ENCODE measurements around the gene PCBP2.
"Not testable (repeated sequence)": the region's sequence is repeated elsewhere in the genome, so short reads cannot be mapped to it uniquely, and the experiment has no call there.

The PCBP2 gene

DNA sequence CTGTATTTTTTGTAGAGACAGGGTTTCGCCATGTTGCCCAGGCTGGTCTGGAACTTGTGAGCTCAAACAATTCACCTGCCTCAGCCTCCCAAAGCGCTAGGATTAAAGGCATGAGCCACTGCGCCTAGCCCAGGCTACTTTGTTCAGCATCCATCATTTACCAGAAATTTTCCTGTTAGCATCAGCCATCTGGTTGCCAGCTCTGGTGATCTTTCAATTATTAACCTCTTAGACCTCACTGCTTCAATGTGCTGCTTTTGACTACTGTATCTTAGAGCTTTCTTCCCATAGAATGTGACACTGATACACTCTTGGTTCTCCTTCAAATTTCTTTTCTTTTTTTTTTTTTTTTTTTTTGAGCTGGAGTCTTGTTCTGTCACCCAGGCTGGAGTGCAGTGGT lies 33.7 kb upstream of the PCBP2 start:
- no peak overlapping the region for H3K4me3 ChIP-seq (ENCODE audit: low read depth, low read length)
- DNase-seq (ENCODE audit: low read depth), result no peak
- in situ Hi-C loops (cut with HindIII; ENCODE audit: low sequenced_read_pairs), result no loop called here
- TF ChIP-seq, protein P1, sequence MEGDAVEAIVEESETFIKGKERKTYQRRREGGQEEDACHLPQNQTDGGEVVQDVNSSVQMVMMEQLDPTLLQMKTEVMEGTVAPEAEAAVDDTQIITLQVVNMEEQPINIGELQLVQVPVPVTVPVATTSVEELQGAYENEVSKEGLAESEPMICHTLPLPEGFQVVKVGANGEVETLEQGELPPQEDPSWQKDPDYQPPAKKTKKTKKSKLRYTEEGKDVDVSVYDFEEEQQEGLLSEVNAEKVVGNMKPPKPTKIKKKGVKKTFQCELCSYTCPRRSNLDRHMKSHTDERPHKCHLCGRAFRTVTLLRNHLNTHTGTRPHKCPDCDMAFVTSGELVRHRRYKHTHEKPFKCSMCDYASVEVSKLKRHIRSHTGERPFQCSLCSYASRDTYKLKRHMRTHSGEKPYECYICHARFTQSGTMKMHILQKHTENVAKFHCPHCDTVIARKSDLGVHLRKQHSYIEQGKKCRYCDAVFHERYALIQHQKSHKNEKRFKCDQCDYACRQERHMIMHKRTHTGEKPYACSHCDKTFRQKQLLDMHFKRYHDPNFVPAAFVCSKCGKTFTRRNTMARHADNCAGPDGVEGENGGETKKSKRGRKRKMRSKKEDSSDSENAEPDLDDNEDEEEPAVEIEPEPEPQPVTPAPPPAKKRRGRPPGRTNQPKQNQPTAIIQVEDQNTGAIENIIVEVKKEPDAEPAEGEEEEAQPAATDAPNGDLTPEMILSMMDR (IDR thresholded peaks at IDR 0.05; ENCODE audit: low read depth, low read length, missing control alignments), result no peak

DNA sequence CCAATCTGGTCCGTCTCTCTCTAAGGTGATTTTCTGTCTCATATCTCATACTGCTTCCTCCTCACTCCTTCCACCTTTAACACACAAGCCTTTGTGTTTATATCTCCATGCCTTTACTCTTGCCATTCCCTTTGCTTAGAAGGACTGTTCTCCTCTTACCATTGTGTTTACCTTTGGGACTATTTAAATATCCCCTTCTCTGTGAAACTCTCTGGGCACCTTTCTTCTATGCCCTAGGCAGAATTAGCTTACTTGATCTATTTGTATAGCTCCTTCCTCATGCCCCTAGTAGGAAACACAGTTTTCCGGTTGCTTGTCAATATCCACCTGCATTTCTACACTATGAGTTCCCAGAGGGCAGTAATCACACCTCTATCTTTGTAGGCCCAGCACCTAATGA lies 32.1 kb upstream of the PCBP2 start:
- in situ Hi-C loops (cut with HindIII; ENCODE audit: low sequenced_read_pairs), result loop anchor here (5.0 kb wide), 1 partner anchor 72 kb away; no protein-coding TSS in a partner anchor
- TF ChIP-seq, protein P1 (IDR thresholded peaks at IDR 0.05; ENCODE audit: low read depth, low read length, missing control alignments), result no peak

DNA sequence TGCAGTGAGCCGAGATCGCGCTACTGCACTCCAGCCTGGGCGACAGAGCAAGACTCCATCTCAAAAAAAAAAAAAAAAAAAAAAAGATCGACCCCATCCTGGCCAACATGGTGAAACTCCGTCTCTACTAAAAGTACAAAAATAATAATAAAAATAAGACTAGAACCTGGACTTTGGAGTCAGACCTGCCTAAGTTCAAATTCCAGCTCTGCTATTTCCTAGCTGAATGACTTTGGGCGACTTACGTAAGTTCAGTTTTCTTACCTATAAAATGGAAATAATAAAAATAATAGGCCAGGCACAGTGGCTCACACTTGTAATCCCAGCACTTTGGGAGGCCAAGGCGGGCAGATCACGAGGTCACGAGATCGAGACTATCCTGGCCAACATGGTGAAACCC lies 29.7 kb upstream of the PCBP2 start:
- in situ Hi-C loops (cut with HindIII; ENCODE audit: low sequenced_read_pairs), result loop anchor here (5.0 kb wide), 1 partner anchor 75 kb away; no protein-coding TSS in a partner anchor
- not testable (repeated sequence) for H3K4me3 ChIP-seq (ENCODE audit: low read depth, low read length); DNase-seq (ENCODE audit: low read depth)

More for the DNA sequence above, 32.1 kb upstream of the PCBP2 start:
- H3K4me3 ChIP-seq (ENCODE audit: low read depth, low read length), result no peak overlapping the region
- DNase-seq (ENCODE audit: low read depth), result no peak

DNA sequence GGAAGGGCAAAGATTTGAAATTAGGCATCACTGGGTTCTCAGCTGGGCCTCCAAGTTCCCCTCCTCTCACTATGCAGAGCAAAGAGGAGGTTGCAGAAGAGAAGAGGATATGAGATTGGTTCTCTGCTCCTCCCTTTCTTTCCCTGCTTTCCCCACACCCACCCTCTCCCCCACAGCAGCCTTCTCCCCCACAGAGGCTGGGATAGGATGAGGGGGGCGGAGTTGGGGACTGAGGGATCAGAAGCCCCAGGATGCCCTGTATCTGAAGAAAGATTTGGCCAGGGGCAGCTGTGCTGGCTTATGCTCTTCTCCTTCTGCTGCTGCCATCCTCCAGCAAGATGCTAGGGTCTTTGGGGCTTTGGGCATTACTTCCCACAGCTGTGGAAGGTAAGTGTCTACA lies 28.3 kb upstream of the PCBP2 start, which contains the start of gene AMHR2:
Gene AMHR2 (plus strand): TSS at position 259 of the 400 bp plus-strand sequence. CDS start 80 bp downstream, at position 339.
- no peak within 1 kb of the TSS for H3K4me3 ChIP-seq (ENCODE audit: low read depth, low read length)
- DNase-seq (ENCODE audit: low read depth), result no peak
- TF ChIP-seq, protein P1 (IDR thresholded peaks at IDR 0.05; ENCODE audit: low read depth, low read length, missing control alignments), result no peak
- in situ Hi-C loops (cut with HindIII; ENCODE audit: low sequenced_read_pairs), result loop anchor here (5.0 kb wide), 1 partner anchor 76 kb away; no protein-coding TSS in a partner anchor

DNA sequence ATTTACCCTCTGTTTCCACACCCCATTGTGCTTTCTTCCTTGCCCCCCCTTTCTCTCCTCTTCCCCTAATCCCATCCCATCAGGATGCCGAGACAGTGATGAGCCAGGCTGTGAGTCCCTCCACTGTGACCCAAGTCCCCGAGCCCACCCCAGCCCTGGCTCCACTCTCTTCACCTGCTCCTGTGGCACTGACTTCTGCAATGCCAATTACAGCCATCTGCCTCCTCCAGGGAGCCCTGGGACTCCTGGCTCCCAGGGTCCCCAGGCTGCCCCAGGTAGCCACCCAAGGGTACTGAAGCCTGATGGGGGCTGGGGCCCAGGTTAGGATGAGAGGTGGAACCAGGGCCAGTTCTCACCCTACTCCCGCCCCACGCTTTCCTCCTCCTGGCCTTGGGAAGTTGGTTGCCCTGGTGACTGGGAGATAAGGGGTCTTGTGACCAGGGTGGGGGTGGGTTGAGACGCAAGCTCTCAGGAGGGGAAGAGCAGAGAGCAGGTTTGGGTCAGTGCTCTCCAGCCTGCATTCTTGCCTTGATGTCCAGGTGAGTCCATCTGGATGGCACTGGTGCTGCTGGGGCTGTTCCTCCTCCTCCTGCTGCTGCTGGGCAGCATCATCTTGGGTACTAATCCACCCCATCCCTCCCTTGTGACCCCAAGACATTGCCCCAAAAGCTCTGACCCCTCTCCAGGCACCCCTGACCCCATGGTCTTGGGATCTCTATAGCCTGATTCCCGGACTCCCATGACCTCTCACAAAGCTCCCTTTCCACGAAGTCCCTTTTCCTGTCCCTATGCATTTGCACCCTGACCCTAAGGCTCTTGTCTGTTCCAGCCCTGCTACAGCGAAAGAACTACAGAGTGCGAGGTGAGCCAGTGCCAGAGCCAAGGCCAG lies 27.0 kb upstream of the PCBP2 start:
- TF ChIP-seq, protein P1 (IDR thresholded peaks at IDR 0.05; ENCODE audit: low read depth, low read length, missing control alignments), result no peak
- DNase-seq (ENCODE audit: low read depth), result no peak
- H3K4me3 ChIP-seq (ENCODE audit: low read depth, low read length), result no peak overlapping the region
- in situ Hi-C loops (cut with HindIII; ENCODE audit: low sequenced_read_pairs), result loop anchor here (5.0 kb wide), 1 partner anchor 78 kb away; no protein-coding TSS in a partner anchor

DNA sequence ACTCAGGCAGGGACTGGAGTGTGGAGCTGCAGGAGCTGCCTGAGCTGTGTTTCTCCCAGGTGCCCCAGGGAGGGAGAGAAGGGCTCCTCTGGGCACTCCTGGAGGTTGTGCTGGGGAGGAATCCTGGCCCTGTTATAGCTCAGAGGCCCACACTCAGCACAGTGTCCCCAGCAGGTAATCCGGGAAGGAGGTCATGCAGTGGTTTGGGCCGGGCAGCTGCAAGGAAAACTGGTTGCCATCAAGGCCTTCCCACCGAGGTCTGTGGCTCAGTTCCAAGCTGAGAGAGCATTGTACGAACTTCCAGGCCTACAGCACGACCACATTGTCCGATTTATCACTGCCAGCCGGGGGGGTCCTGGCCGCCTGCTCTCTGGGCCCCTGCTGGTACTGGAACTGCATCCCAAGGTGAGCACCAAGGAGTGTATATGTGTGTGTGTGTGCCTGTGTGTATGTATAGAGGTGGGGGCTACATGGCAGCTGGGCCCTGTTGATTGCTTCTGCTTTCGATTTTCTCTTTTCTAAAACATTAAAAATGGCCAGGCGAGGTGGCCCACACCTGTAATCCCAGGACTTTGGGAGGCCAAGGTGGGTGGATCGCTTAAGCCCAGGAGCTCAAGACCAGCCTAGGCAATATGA lies 26.3 kb upstream of the PCBP2 start:
- in situ Hi-C loops (cut with HindIII; ENCODE audit: low sequenced_read_pairs), result no loop called here
- DNase-seq (ENCODE audit: low read depth), result no peak
- H3K4me3 ChIP-seq (ENCODE audit: low read depth, low read length), result no peak overlapping the region
- TF ChIP-seq, protein P1 (IDR thresholded peaks at IDR 0.05; ENCODE audit: low read depth, low read length, missing control alignments), result no peak
